Vagina (tissue), 2 donors: ENCODE data around the gene DIAPH2. TPM values are rescaled to one million over a fixed set of nuclear protein-coding genes. Genes with fewer than 3 reads are reported as not detected.

Experiments used
- DNase-seq, 2 donors: peaks; one replicate each; pipeline ENCODE4 v3.0.0-alpha.2; 2017; ENCODE audit errors: extremely low spot score in 2 of 2
- H3K27ac ChIP-seq: fragments of 200-600 bp; sonication (generic); one replicate; pipeline ENCODE4 v1.5.1; 2019
- H3K27me3 ChIP-seq: fragments of 200-600 bp; sonication (generic); one replicate; pipeline ENCODE4 v1.5.1; 2019
- H3K36me3 ChIP-seq, 2 donors: fragments of 200-600 bp; sonication (generic); one replicate each; pipeline ENCODE4 v1.5.1; 2017 to 2019
- H3K4me1 ChIP-seq: fragments of 200-600 bp; sonication (generic); one replicate; pipeline ENCODE4 v1.5.1; 2019
- H3K4me3 ChIP-seq, 2 donors: fragments of 200-600 bp; sonication (generic); 1 replicate in 1 of 2; 2 replicates in 1 of 2; pipeline ENCODE4 v1.5.1; 2016 to 2019
- H3K9me3 ChIP-seq: fragments of 200-600 bp; sonication (generic); one replicate; pipeline ENCODE4 v1.5.1; 2019
- POLR2A ChIP-seq, 2 donors: fragments of 450-650 bp; IDR thresholded peaks; one replicate each; pipeline ENCODE4 v1.6.1; 2017; ENCODE audit warnings: antibody characterized with exemption in 2 of 2, mild to moderate bottlenecking in 2 of 2, moderate library complexity in 2 of 2
- POLR2AphosphoS5 ChIP-seq, 2 donors: sonication (generic); formaldehyde crosslinking; IDR thresholded peaks; one replicate each; pipeline ENCODE4 v1.9.0; 2017; ENCODE audit warnings: antibody characterized with exemption in 2 of 2, mild to moderate bottlenecking in 2 of 2, low read depth in 1 of 2; ENCODE audit not compliant: insufficient read depth in 1 of 2
- intact Hi-C: fragments of 100-400 bp; cut with DNase I; formaldehyde crosslinking; loops from one replicate; pipeline ENCODE4 v1.15.1; 2023
- total RNA-seq: library from RNA; depleted of rRNA; stranded (reverse); fragments of >200 nt; gene quantifications from one replicate; pipeline ENCODE4 v1.2.3, GENCODE V29; 2016
- TF ChIP-seq, protein P1 (sequence below), 3 experiments: fragments of 450-650 bp in 2 of 3; fragments of 200-600 bp in 1 of 3; sonication (generic) in 1 of 3; IDR thresholded peaks; one replicate each; pipeline ENCODE4 v1.5.1; 2017 to 2019; ENCODE audit warnings: antibody characterized with exemption in 3 of 3, mild to moderate bottlenecking in 2 of 3, moderate library complexity in 2 of 3

The DIAPH2 gene
- total RNA-seq, 1 donor from 2014 or later, result 38.8 TPM

DNA sequence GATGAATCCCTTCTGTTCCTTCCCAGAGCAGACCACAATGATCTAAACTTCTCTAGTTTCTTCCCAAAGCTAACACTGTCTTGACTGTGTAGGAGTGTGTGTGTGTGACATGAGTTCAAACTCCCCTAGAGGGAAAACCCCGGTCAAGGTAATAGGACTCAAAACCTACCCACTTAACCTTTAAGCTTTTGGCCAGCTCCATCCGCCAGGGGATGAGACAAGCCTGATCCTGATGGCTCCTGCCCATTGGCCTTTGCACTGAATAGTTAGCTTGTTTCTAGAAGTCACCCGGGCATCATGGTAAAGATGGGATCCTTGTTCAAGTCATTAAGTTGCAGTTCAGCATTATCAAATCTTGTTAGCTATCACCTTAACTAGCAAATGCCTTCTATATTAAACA is 937.5 kb downstream of the DIAPH2 start:
- no peaks in the 10 kb centered on the region for H3K27me3 ChIP-seq
- no peaks in the 10 kb centered on the region for H3K4me1 ChIP-seq
- no peak overlapping the region for H3K27ac ChIP-seq
- intact Hi-C loops, result no loop called here
- H3K36me3 ChIP-seq, result no peaks in the 10 kb centered on the region
- TF ChIP-seq, protein P1, sequence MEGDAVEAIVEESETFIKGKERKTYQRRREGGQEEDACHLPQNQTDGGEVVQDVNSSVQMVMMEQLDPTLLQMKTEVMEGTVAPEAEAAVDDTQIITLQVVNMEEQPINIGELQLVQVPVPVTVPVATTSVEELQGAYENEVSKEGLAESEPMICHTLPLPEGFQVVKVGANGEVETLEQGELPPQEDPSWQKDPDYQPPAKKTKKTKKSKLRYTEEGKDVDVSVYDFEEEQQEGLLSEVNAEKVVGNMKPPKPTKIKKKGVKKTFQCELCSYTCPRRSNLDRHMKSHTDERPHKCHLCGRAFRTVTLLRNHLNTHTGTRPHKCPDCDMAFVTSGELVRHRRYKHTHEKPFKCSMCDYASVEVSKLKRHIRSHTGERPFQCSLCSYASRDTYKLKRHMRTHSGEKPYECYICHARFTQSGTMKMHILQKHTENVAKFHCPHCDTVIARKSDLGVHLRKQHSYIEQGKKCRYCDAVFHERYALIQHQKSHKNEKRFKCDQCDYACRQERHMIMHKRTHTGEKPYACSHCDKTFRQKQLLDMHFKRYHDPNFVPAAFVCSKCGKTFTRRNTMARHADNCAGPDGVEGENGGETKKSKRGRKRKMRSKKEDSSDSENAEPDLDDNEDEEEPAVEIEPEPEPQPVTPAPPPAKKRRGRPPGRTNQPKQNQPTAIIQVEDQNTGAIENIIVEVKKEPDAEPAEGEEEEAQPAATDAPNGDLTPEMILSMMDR (IDR thresholded peaks at IDR 0.05), result no peak
- no peak for TF ChIP-seq POLR2AphosphoS5 (IDR thresholded peaks at IDR 0.05; ENCODE audit: insufficient read depth in 1 of 2, low read depth in 1 of 2)
- no peak for TF ChIP-seq POLR2A (IDR thresholded peaks at IDR 0.05)
- no peak for DNase-seq
- no peaks in the 10 kb centered on the region for H3K9me3 ChIP-seq
- no peak overlapping the region for H3K4me3 ChIP-seq

DNA sequence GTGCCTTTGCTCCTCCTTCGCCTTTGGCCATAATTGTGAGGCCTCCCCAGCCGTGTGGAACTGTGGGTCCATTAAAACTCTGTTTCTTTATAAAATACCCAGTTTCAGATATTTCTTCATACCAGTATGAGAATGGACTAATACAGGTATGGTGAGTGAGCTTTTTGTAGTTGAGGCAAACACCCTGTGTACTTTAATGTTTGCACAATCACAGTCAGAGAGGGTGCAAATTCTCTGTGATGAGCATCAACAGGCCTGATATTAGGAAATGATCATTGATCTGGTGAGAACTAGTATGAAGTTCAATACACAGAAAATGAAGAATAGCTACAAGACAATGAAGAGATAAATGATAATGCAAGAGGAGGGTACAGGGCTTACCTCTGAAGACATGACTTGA is 943.7 kb downstream of the DIAPH2 start:
- no peak for DNase-seq
- intact Hi-C loops, result no loop called here
- no peaks in the 10 kb centered on the region for H3K27me3 ChIP-seq
- no peaks in the 10 kb centered on the region for H3K4me1 ChIP-seq
- H3K9me3 ChIP-seq, result no peaks in the 10 kb centered on the region
- TF ChIP-seq, protein P1 (IDR thresholded peaks at IDR 0.05), result no peak
- TF ChIP-seq POLR2AphosphoS5 (IDR thresholded peaks at IDR 0.05; ENCODE audit: insufficient read depth in 1 of 2, low read depth in 1 of 2), result no peak
- no peak for TF ChIP-seq POLR2A (IDR thresholded peaks at IDR 0.05)
- H3K4me3 ChIP-seq, result no peak overlapping the region
- no peaks in the 10 kb centered on the region for H3K36me3 ChIP-seq
- H3K27ac ChIP-seq, result no peak overlapping the region

DNA sequence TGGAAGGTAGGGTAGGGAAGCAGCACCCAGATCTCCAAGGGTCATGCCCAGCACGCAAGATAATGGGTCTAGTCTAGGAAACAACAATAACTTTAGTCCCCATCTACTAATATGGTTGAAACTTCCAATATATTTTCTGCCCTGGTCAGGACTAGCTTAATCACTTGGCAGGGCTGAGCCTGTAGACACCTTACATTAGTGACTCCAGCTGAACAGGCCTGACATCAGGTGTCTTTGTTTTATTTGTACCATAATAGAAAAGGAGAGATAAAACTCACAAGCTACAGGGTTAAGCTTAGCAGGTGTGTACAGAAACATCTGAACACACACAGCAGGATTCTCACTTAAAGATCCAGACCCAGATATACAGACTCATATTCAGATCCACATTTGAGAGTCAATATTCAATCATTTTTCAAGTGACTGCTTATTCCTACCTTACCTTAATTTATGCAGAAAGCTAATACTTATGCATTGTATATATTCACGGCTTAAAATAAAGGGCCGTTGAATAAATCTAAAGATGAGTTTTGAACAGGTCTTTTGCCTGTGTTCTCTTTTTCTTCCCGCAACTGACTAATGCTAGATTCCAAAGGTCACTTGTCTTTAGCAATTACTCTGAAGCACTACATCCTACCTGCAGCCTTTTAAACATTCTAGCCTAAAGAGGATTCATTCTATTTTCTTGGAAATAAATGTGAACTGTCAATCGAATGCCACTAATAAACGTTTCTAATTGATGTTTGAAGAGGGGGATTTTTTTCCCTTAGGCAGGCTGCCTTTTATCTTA is 944.4 kb downstream of the DIAPH2 start:
- intact Hi-C loops, result no loop called here
- Histone ChIP-seq H3K9me3 (no peaks in the 10 kb centered on the region), H3K27me3 (no peaks in the 10 kb centered on the region), H3K4me3 (no peak overlapping the region), H3K4me1 (no peaks in the 10 kb centered on the region), H3K27ac (no peak overlapping the region), H3K36me3 (no peaks in the 10 kb centered on the region)
- no peak for DNase-seq
- TF ChIP-seq POLR2AphosphoS5 (IDR thresholded peaks at IDR 0.05; ENCODE audit: insufficient read depth in 1 of 2, low read depth in 1 of 2) (no peak), POLR2A (IDR thresholded peaks at IDR 0.05) (no peak)
- TF ChIP-seq, protein P1 (IDR thresholded peaks at IDR 0.05), result no peak

DNA sequence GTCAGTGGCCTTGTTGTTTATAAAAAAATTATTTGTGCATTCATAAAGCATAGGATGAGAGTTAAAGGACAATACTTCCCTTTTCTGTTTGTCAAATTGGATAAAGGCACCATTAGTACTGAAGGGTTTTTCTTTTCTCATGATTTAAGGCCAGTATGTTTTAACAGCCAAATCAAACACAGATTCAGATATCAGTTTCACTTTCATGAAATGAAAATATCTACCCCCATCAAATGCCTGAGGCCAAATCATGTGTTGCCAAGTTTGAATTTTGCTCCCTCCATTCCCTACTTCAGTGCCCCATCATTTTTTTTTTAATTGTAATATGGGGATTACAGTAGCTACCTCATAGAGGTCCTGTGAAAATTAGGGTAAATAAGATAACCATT is 944.9 kb downstream of the DIAPH2 start:
- intact Hi-C loops, result no loop called here
- H3K4me1 ChIP-seq, result no peaks in the 10 kb centered on the region
- no peak for DNase-seq
- H3K36me3 ChIP-seq, result no peaks in the 10 kb centered on the region
- H3K9me3 ChIP-seq, result no peaks in the 10 kb centered on the region
- no peak overlapping the region for H3K27ac ChIP-seq
- H3K4me3 ChIP-seq, result no peak overlapping the region
- H3K27me3 ChIP-seq, result no peaks in the 10 kb centered on the region
- TF ChIP-seq POLR2AphosphoS5 (IDR thresholded peaks at IDR 0.05; ENCODE audit: insufficient read depth in 1 of 2, low read depth in 1 of 2) (no peak), POLR2A (IDR thresholded peaks at IDR 0.05) (no peak)
- TF ChIP-seq, protein P1 (IDR thresholded peaks at IDR 0.05), result no peak

DNA sequence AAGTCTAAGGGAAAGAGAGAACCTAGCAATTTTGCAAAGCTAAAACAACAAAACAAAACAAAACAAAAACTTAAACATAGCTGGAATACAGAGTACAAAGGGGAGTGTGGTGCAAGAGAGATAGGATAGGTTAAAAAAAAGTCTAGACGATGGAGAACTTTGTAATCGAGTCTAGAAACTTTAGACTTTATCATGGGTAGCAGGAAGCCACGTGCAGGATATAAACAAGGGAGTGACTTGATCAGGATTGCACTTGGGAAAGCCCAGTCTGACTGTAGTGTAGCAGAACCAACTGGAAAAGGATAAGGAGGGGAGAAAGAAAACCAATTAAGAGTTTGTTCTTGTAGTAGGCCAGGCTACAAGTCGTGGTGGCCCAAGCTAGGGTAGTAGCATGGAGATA is 949.2 kb downstream of the DIAPH2 start:
- Histone ChIP-seq H3K9me3 (no peaks in the 10 kb centered on the region), H3K4me3 (no peak overlapping the region), H3K36me3 (no peaks in the 10 kb centered on the region), H3K4me1 (no peaks in the 10 kb centered on the region), H3K27ac (no peak overlapping the region), H3K27me3 (no peaks in the 10 kb centered on the region)
- TF ChIP-seq, protein P1 (IDR thresholded peaks at IDR 0.05), result no peak
- TF ChIP-seq POLR2AphosphoS5 (IDR thresholded peaks at IDR 0.05; ENCODE audit: insufficient read depth in 1 of 2, low read depth in 1 of 2), result no peak
- no peak for TF ChIP-seq POLR2A (IDR thresholded peaks at IDR 0.05)
- DNase-seq, result no peak
- intact Hi-C loops, result no loop called here
